GM18861 (cell line): ENCODE measurements around the gene HNRNPM.
"Not testable (repeated sequence)": the region's sequence is repeated elsewhere in the genome, so short reads cannot be mapped to it uniquely, and the experiment has no call there.

Source experiments
- ATAC-seq: cut with Tn5 transposase; IDR thresholded peaks from one replicate; pipeline ENCODE4 v1.9.1; 2021; ENCODE audit not compliant: unreplicated experiment

The HNRNPM gene

GRCh38 chr19:8425331-8425730, 19.4 kb upstream of the HNRNPM start:
- not testable (repeated sequence) for ATAC-seq

- no peak for ATAC-seq
These were observed 18.5 kb upstream of the HNRNPM start for GRCh38 chr19:8426283-8426682.

GRCh38 chr19:8429044-8429443, 15.7 kb upstream of the HNRNPM start:
- ATAC-seq, result no peak

GRCh38 chr19:8429826-8430225, 14.9 kb upstream of the HNRNPM start:
- no peak for ATAC-seq

- no peak for ATAC-seq
These were observed 14.1 kb upstream of the HNRNPM start for GRCh38 chr19:8430650-8431049.

- no peak for ATAC-seq
These were observed 6.5 kb upstream of the HNRNPM start for GRCh38 chr19:8438236-8438635.

GRCh38 chr19:8441725-8442544, 2.8 kb upstream of the HNRNPM start:
- ATAC-seq, result no peak

- not testable (repeated sequence) for ATAC-seq
These were observed 567 bp upstream of the HNRNPM start for GRCh38 chr19:8444140-8444676.

GRCh38 chr19:8445488-8446001, 770 bp downstream of the HNRNPM start:
- peak; percentile 24 for ATAC-seq

GRCh38 chr19:8446061-8446709, 1.4 kb downstream of the HNRNPM start:
- no peak for ATAC-seq

GRCh38 chr19:8449830-8450229, 5.1 kb downstream of the HNRNPM start:
- ATAC-seq, result no peak

GRCh38 chr19:8451377-8451776, 6.6 kb downstream of the HNRNPM start:
- ATAC-seq, result no peak

- ATAC-seq, result no peak
These were observed 7.1 kb downstream of the HNRNPM start for GRCh38 chr19:8451885-8452284.

- no peak for ATAC-seq
These were observed 7.8 kb downstream of the HNRNPM start for GRCh38 chr19:8452446-8453123.

GRCh38 chr19:8453616-8454015, 8.8 kb downstream of the HNRNPM start:
- no peak for ATAC-seq

GRCh38 chr19:8454218-8454617, 9.4 kb downstream of the HNRNPM start:
- ATAC-seq, result no peak

- no peak for ATAC-seq
These were observed 10.2 kb downstream of the HNRNPM start for GRCh38 chr19:8455018-8455417.

- no peak for ATAC-seq
These were observed 11.3 kb downstream of the HNRNPM start for GRCh38 chr19:8456064-8456463.

GRCh38 chr19:8457209-8457608, 12.4 kb downstream of the HNRNPM start:
- ATAC-seq, result no peak

- ATAC-seq, result no peak
These were observed 13.1 kb downstream of the HNRNPM start for GRCh38 chr19:8457827-8458226.

GRCh38 chr19:8458380-8458779, 13.6 kb downstream of the HNRNPM start:
- no peak for ATAC-seq
